HS-5 (cell line): Measurements from ENCODE around the gene SSH2.

Experiments
- DNase-seq: peaks from one replicate; pipeline ENCODE4 v3.0.0-alpha.2; 2012; ENCODE audit warnings: low read depth

Gene SSH2

GRCh38 chr17:29624586-29624985 lies 305.4 kb downstream of the SSH2 start:
- no peak for DNase-seq

GRCh38 chr17:29623283-29623647 lies 306.8 kb downstream of the SSH2 start:
- no peak for DNase-seq

GRCh38 chr17:29622337-29623282 lies 307.4 kb downstream of the SSH2 start, which contains the start of gene CORO6:
CORO6 (minus strand) TSS chr17:29622912; CDS start chr17:29621421, 1,491 bp downstream.
- no peak for DNase-seq

- no peak for DNase-seq
Measured at GRCh38 chr17:29621751-29622194, 308.3 kb downstream of the SSH2 start.

- DNase-seq = no peak
Measured at GRCh38 chr17:29620779-29621500, 309.1 kb downstream of the SSH2 start.

GRCh38 chr17:29620271-29620670 lies 309.8 kb downstream of the SSH2 start:
- DNase-seq = no peak

GRCh38 chr17:29619251-29619650 lies 310.8 kb downstream of the SSH2 start:
- DNase-seq = no peak

- DNase-seq = no peak
Measured at GRCh38 chr17:29618272-29619065, 311.6 kb downstream of the SSH2 start.

GRCh38 chr17:29617481-29618271 lies 312.4 kb downstream of the SSH2 start:
- DNase-seq = no peak

- no peak for DNase-seq
Measured at GRCh38 chr17:29617125-29617480, 312.9 kb downstream of the SSH2 start.

GRCh38 chr17:29616300-29617048 lies 313.6 kb downstream of the SSH2 start:
- no peak for DNase-seq

GRCh38 chr17:29615492-29616299 lies 314.3 kb downstream of the SSH2 start:
- no peak for DNase-seq

GRCh38 chr17:29615048-29615385 lies 315.0 kb downstream of the SSH2 start:
- DNase-seq = no peak

GRCh38 chr17:29614349-29615047 lies 315.5 kb downstream of the SSH2 start:
- DNase-seq = no peak

GRCh38 chr17:29613856-29614255 lies 316.2 kb downstream of the SSH2 start:
- no peak for DNase-seq

- no peak for DNase-seq
Measured at GRCh38 chr17:29613352-29613837, 316.6 kb downstream of the SSH2 start.

GRCh38 chr17:29612404-29613280 lies 317.4 kb downstream of the SSH2 start:
- no peak for DNase-seq

- no peak for DNase-seq
Measured at GRCh38 chr17:29612094-29612403, 318.0 kb downstream of the SSH2 start.
